ENCODE results near the gene DLG1. TPM values are rescaled to one million over a fixed set of nuclear protein-coding genes. Genes with fewer than 3 reads are reported as not detected.

Gene DLG1
- total RNA-seq, 2 donors from 2014 or later: 115 to 124 TPM

- intact Hi-C loops (cut with DNase I): no loop called here
- Histone ChIP-seq H3K36me3 (no peaks in the 10 kb centered on the region), H3K4me1 (no peaks in the 10 kb centered on the region), H3K4me3 (no peak overlapping the region), H3K27me3 (no peaks in the 10 kb centered on the region), H3K9me3 (no peaks in the 10 kb centered on the region), H3K27ac (no peak overlapping the region), H3K9ac (ENCODE audit: low read depth in 2 of 2, low read length in 2 of 2) (no peak overlapping the region)
- no peak for DNase-seq
- TF ChIP-seq, protein P1, sequence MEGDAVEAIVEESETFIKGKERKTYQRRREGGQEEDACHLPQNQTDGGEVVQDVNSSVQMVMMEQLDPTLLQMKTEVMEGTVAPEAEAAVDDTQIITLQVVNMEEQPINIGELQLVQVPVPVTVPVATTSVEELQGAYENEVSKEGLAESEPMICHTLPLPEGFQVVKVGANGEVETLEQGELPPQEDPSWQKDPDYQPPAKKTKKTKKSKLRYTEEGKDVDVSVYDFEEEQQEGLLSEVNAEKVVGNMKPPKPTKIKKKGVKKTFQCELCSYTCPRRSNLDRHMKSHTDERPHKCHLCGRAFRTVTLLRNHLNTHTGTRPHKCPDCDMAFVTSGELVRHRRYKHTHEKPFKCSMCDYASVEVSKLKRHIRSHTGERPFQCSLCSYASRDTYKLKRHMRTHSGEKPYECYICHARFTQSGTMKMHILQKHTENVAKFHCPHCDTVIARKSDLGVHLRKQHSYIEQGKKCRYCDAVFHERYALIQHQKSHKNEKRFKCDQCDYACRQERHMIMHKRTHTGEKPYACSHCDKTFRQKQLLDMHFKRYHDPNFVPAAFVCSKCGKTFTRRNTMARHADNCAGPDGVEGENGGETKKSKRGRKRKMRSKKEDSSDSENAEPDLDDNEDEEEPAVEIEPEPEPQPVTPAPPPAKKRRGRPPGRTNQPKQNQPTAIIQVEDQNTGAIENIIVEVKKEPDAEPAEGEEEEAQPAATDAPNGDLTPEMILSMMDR (IDR thresholded peaks at IDR 0.05): no peak
These were observed 1.9 kb upstream of the DLG1 start for GRCh38 chr3:197300361-197300760.

GRCh38 chr3:197298945-197299854, 788 bp upstream of the DLG1 start:
- Histone ChIP-seq H3K9me3 (no peaks in the 10 kb centered on the region), H3K4me1 (no peaks in the 10 kb centered on the region)
- intact Hi-C loops (cut with DNase I): no loop called here

GRCh38 chr3:197297476-197298340, 704 bp downstream of the DLG1 start:
- no peaks in the 10 kb centered on the region for H3K9me3 ChIP-seq
- H3K4me1 ChIP-seq: no peaks in the 10 kb centered on the region
- intact Hi-C loops (cut with DNase I): no loop called here
- H3K27ac ChIP-seq: peak overlapping the region; percentile 93
- peak; percentile 92 for DNase-seq
- peak overlapping the region; percentile 95 for H3K4me3 ChIP-seq
- H3K27me3 ChIP-seq: no peaks in the 10 kb centered on the region
- H3K36me3 ChIP-seq: no peaks in the 10 kb centered on the region
- peak overlapping the region; percentile 72 to 88 for H3K9ac ChIP-seq (ENCODE audit: low read depth in 2 of 2, low read length in 2 of 2)
- TF ChIP-seq, protein P1 (IDR thresholded peaks at IDR 0.05): no peak

More at GRCh38 chr3:197298945-197299854, 788 bp upstream of the DLG1 start:
- Histone ChIP-seq H3K27me3 (no peaks in the 10 kb centered on the region), H3K9ac (ENCODE audit: low read depth in 2 of 2, low read length in 2 of 2) (peak overlapping the region; percentile 17 to 88), H3K4me3 (peak overlapping the region; percentile 95), H3K36me3 (no peaks in the 10 kb centered on the region), H3K27ac (peak overlapping the region; percentile 93)
- DNase-seq: peak; percentile 82
- TF ChIP-seq, protein P1 (IDR thresholded peaks at IDR 0.05): no peak

DNA sequence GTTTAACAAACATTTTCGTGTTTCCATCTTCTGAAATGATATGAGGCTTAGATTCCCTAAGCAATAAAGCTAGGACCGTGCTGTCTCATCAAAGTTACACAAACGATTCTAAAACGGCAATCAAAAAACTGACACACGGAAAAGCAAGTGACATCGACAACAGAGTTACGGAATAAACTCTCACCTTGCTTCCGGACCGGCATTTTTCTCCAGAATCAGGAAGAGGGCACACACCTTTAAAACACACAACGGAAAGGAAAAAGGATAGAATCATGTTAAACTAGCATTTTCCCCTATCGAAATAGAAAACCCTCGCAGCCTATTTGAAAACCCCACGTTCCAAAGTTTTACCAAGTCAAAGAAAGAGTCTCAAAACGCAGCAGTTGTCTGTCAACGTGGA, 1.4 kb downstream of the DLG1 start:
- peak; percentile 39 for DNase-seq

DNA sequence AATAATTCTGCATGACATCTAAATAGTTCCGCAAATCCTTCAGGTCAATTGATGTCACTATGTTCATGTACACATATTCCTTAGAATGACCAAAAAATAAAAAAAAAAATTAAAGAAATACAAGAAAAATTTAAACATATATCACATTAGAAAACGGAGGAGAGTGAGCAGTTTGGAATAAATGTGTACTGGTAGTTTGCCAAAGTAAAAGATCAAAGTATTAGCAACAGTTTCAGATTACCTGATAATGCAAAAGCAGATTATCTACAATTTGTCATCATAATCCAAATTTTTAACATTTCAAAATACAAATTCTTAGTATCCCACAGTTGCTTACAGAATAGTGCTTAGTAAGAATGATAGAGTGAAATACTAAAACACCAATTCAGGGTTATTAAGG, 1.9 kb downstream of the DLG1 start:
- Histone ChIP-seq H3K27ac (peak overlapping the region; percentile 93), H3K4me3 (peak overlapping the region; percentile 95), H3K9me3 (no peaks in the 10 kb centered on the region), H3K36me3 (no peaks in the 10 kb centered on the region), H3K9ac (ENCODE audit: low read depth in 2 of 2, low read length in 2 of 2) (peak overlapping the region in 1 of 2 donors; percentile 88), H3K4me1 (no peaks in the 10 kb centered on the region), H3K27me3 (no peaks in the 10 kb centered on the region)
- TF ChIP-seq, protein P1 (IDR thresholded peaks at IDR 0.05): no peak
- intact Hi-C loops (cut with DNase I): no loop called here
- no peak for DNase-seq

More for the DNA sequence above, 1.4 kb downstream of the DLG1 start:
- H3K4me1 ChIP-seq: no peaks in the 10 kb centered on the region
- no peaks in the 10 kb centered on the region for H3K27me3 ChIP-seq
- intact Hi-C loops (cut with DNase I): no loop called here
- peak overlapping the region; percentile 95 for H3K4me3 ChIP-seq
- H3K36me3 ChIP-seq: no peaks in the 10 kb centered on the region
- peak overlapping the region; percentile 72 to 88 for H3K9ac ChIP-seq (ENCODE audit: low read depth in 2 of 2, low read length in 2 of 2)
- H3K9me3 ChIP-seq: no peaks in the 10 kb centered on the region
- TF ChIP-seq, protein P1 (IDR thresholded peaks at IDR 0.05): no peak
- H3K27ac ChIP-seq: peak overlapping the region; percentile 93
